ENCODE results near the gene CPAMD8. TPM values are rescaled to one million over a fixed set of nuclear protein-coding genes. Genes with fewer than 3 reads are reported as not detected.

CPAMD8 gene
- total and polyA plus RNA-seq, 2 of the 8 experiments (the other 6 are each of a cell fraction or from before 2014, with no cell fraction given), result 6.1 to 9.2 TPM

GRCh38 chr19:16936901-16937300 is 89.7 kb downstream of the CPAMD8 start:
- no peaks in the 10 kb centered on the region for H3K79me1 ChIP-seq (ENCODE audit: low read depth, low read length)
- H2BK20ac ChIP-seq (ENCODE audit: low read length), result no peak overlapping the region
- no peak overlapping the region for H3K56ac ChIP-seq (replicated peaks; ENCODE audit: insufficient read length, low read depth, low read length)
- CTCF ChIA-PET (ENCODE audit: partially characterized antibody), result no interaction called here
- no peaks in the 10 kb centered on the region; a peak in 1 of 7 replicates for H3K27me3 ChIP-seq (replicated peaks in 1 of 4; ENCODE audit: control insufficient read depth in 3 of 4, extremely low read depth in 1 of 4, insufficient read depth in 3 of 4, low read length in 3 of 4)
- H3K23me2 ChIP-seq (ENCODE audit: low read depth, low read length), result no peaks in the 10 kb centered on the region
- WGBS, 2 experiments (ENCODE audit: extremely low coverage in 1 of 2, insufficient coverage in 1 of 2, insufficient read length in 1 of 2, insufficient replicate concordance in 2 of 2, low coverage in 1 of 2, low lambda C conversion rate in 2 of 2, missing lambda C conversion rate in 1 of 2), result 74% methylated on average over 2 of the region's 2 CpGs; no CpG with 5 or more reads in 1 of the 2 experiments
- no peaks in the 10 kb centered on the region for H4K20me1 ChIP-seq (replicated peaks in 1 of 2; ENCODE audit: control insufficient read depth in 1 of 2, insufficient read depth in 2 of 2, low read length in 2 of 2)
- no peak overlapping the region for H3K18ac ChIP-seq (ENCODE audit: extremely low read depth, low read length)
- no peak overlapping the region for H3K23ac ChIP-seq (ENCODE audit: insufficient read length)
- no peak overlapping the region for H4K5ac ChIP-seq (ENCODE audit: insufficient read length, low read depth, low read length)
- POLR2A ChIA-PET (ENCODE audit: partially characterized antibody), result no interaction called here
- DNase-seq (ENCODE audit: low read depth in 1 of 2, low spot score in 2 of 2), result no peak
- no peak for FAIRE-seq
- no peak overlapping the region for H2BK15ac ChIP-seq (ENCODE audit: low read length)
- H3K4me3 ChIP-seq (ENCODE audit: extremely low read depth in 1 of 4, insufficient read depth in 2 of 4, low read depth in 3 of 4, low read length in 4 of 4), result no peak overlapping the region
- H4K8ac ChIP-seq (ENCODE audit: extremely low read depth, insufficient read depth, low read length), result no peak overlapping the region
- H2AFZ ChIP-seq (ENCODE audit: low read length), result no peak overlapping the region
- no peak overlapping the region for H4K91ac ChIP-seq (replicated peaks; ENCODE audit: insufficient read length, low read length)
- H2BK120ac ChIP-seq (replicated peaks; ENCODE audit: low read depth, low read length), result no peak overlapping the region
- H2BK12ac ChIP-seq (ENCODE audit: low read depth, low read length), result no peak overlapping the region
- TF ChIP-seq MAFK (IDR thresholded peaks at IDR 0.05; ENCODE audit: low read depth, low read length) (no peak), HDAC2 (IDR thresholded peaks at IDR 0.05; ENCODE audit: borderline replicate concordance in 1 of 2, low read depth in 2 of 2, low read length in 2 of 2) (no peak), KDM4A (IDR thresholded peaks at IDR 0.05; ENCODE audit: low read depth, low read length, severe bottlenecking) (no peak), CREB1 (IDR thresholded peaks at IDR 0.05) (no peak), SP4 (IDR thresholded peaks at IDR 0.05; ENCODE audit: low read length) (no peak), TAF1 (IDR thresholded peaks at IDR 0.05; ENCODE audit: low read depth, low read length) (no peak), RBBP5 (IDR thresholded peaks at IDR 0.05; ENCODE audit: borderline replicate concordance, low read depth, low read length) (no peak), CHD1 (IDR thresholded peaks at IDR 0.05; ENCODE audit: low read depth, low read length) (no peak), SP2 (IDR thresholded peaks at IDR 0.05; ENCODE audit: low read length) (no peak), RNF2 (IDR thresholded peaks at IDR 0.05; ENCODE audit: borderline replicate concordance, low read depth, low read length, missing control alignments, poor library complexity, severe bottlenecking) (no peak), SP1 (IDR thresholded peaks at IDR 0.05; ENCODE audit: low read depth, low read length) (no peak), SIRT6 (IDR thresholded peaks at IDR 0.05; ENCODE audit: low read length) (no peak), NANOG (IDR thresholded peaks at IDR 0.05; ENCODE audit: insufficient read depth, low read depth, low read length, poor library complexity, severe bottlenecking) (no peak), SIX5 (IDR thresholded peaks at IDR 0.05; ENCODE audit: low read depth, low read length) (no peak)
- TF ChIP-seq, protein P1, sequence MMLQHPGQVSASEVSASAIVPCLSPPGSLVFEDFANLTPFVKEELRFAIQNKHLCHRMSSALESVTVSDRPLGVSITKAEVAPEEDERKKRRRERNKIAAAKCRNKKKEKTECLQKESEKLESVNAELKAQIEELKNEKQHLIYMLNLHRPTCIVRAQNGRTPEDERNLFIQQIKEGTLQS (IDR thresholded peaks at IDR 0.05; ENCODE audit: insufficient read depth, low read depth, low read length), result no peak
- peaks cover 0 to 2% (median 0%) of the 10 kb centered on the region in 4 experiments; a peak in 1 of 7 replicates for H3K4me1 ChIP-seq (replicated peaks in 1 of 4; ENCODE audit: control insufficient read depth in 3 of 4, insufficient read depth in 4 of 4, low read length in 3 of 4)
- H3K9me3 ChIP-seq (ENCODE audit: insufficient read depth in 2 of 2, low read depth in 1 of 2, low read length in 1 of 2), result peaks cover 0 to 5% of the 10 kb centered on the region in 2 experiments; a peak in 2 of 4 replicates
- H2BK5ac ChIP-seq (ENCODE audit: low read depth, low read length), result no peak overlapping the region
- no peak overlapping the region for H3K14ac ChIP-seq (ENCODE audit: insufficient read length)
- no peak overlapping the region for H3K4me2 ChIP-seq (ENCODE audit: insufficient read depth in 1 of 2, low read depth in 2 of 2, low read length in 2 of 2)
- no peaks in the 10 kb centered on the region for H3K79me2 ChIP-seq (ENCODE audit: control insufficient read depth in 1 of 2, insufficient read depth in 2 of 2, low read length in 2 of 2)
- H3K27ac ChIP-seq (ENCODE audit: low read depth, low read length), result no peak overlapping the region
- H2AK5ac ChIP-seq (ENCODE audit: low read depth, low read length), result no peak overlapping the region
- H3K36me3 ChIP-seq (ENCODE audit: control insufficient read depth in 2 of 4, insufficient read depth in 4 of 4, low read length in 3 of 4), result no peaks in the 10 kb centered on the region
- no peak overlapping the region for H3K4ac ChIP-seq (replicated peaks; ENCODE audit: insufficient read length, low read depth, low read length)
- no peak overlapping the region for H3K9ac ChIP-seq (replicated peaks in 1 of 4; ENCODE audit: extremely low read depth in 1 of 4, low read depth in 3 of 4, low read length in 3 of 4)

Data from H1 (cell line).